Lung (tissue), 12 donors: ENCODE measurements around the gene MAB21L4. TPM values are rescaled to one million over a fixed set of nuclear protein-coding genes. Genes with fewer than 3 reads are reported as not detected.

Source experiments
- ATAC-seq: fragments of 200-7000 bp; cut with Tn5 transposase; one replicate; pipeline ENCODE4 v1.9.1; 2020; ENCODE audit warnings: moderate number of reproducible peaks; ENCODE audit not compliant: insufficient read depth, low FRiP score
- DNase-seq, 3 donors: peaks; one replicate each; pipeline ENCODE4 v3.0.0-alpha.2; 2013 to 2017
- H3K27ac ChIP-seq, 2 donors: one replicate each; pipeline ENCODE4 v1.5.1; 2013; ENCODE audit warnings: mild to moderate bottlenecking in 2 of 2, moderate library complexity in 2 of 2, control low read depth in 1 of 2, inconsistent platforms in 1 of 2, low read depth in 1 of 2, low read length in 1 of 2
- H3K27me3 ChIP-seq, 3 donors: one replicate each; pipeline ENCODE4 v1.5.1; 2013; ENCODE audit warnings: low read length in 2 of 3; ENCODE audit not compliant: control insufficient read depth in 3 of 3, insufficient read depth in 3 of 3
- H3K36me3 ChIP-seq, 4 donors: one replicate each; pipeline ENCODE4 v1.5.1; 2013; ENCODE audit warnings: low read length in 4 of 4, mild to moderate bottlenecking in 1 of 4, moderate library complexity in 1 of 4; ENCODE audit not compliant: control insufficient read depth in 4 of 4, insufficient read depth in 4 of 4
- H3K4me1 ChIP-seq, 5 donors: one replicate each; pipeline ENCODE4 v1.5.1; 2013; ENCODE audit warnings: low read length in 5 of 5, mild to moderate bottlenecking in 2 of 5, moderate library complexity in 1 of 5; ENCODE audit not compliant: control insufficient read depth in 5 of 5, insufficient read depth in 5 of 5
- H3K4me3 ChIP-seq: one replicate; pipeline ENCODE4 v1.5.1; 2013; ENCODE audit warnings: mild to moderate bottlenecking, control low read depth, moderate library complexity
- H3K9ac ChIP-seq, 2 donors: one replicate each; pipeline ENCODE4 v1.5.1; 2013; ENCODE audit warnings: low read length in 2 of 2, control low read depth in 1 of 2; ENCODE audit not compliant: insufficient read depth in 1 of 2
- H3K9me3 ChIP-seq, 4 donors: one replicate each; pipeline ENCODE4 v1.5.1; 2013; ENCODE audit warnings: low read length in 3 of 4, mild to moderate bottlenecking in 1 of 4, moderate library complexity in 1 of 4; ENCODE audit not compliant: control insufficient read depth in 4 of 4, insufficient read depth in 3 of 4
- WGBS, 2 donors: extraction: QIAGEN DNeasy Blood & Tissue Kit; methylation state at CpG; one replicate each; pipeline ENCODE4 v1.1.7; 2013; 5-methylcytosine and 5-hydroxymethylcytosine counted together
- polyA plus RNA-seq, 2 donors: library from polyadenylated mRNA; stranded (reverse); fragments of 200-250 nt; gene quantifications; one replicate each; pipeline ENCODE4 v1.2.1, GENCODE V29; 2013
- total RNA-seq, 2 donors: library from RNA; depleted of rRNA in 1 of 2; stranded (reverse); fragments of >200 nt in 1 of 2; gene quantifications; one replicate each; pipeline ENCODE4 v1.2.1, GENCODE V29; 2014 to 2021
- TF ChIP-seq, protein P1 (sequence below): IDR thresholded peaks from 2 replicates; pipeline ENCODE4 v1.5.1; 2012; ENCODE audit warnings: mild to moderate bottlenecking; ENCODE audit errors: control extremely low read depth, extremely low read depth
- donor health status: control.
- donor health status: control.
- donor health status: Bipolar disorder and iron deficiency.
- donor health status: healthy.
- donor health status: DM: yes; HTN: yes; CAD: no.

Gene MAB21L4
- total and polyA plus RNA-seq, 4 donors, result 2.9 to 21.1 (median 6.8) TPM

DNA sequence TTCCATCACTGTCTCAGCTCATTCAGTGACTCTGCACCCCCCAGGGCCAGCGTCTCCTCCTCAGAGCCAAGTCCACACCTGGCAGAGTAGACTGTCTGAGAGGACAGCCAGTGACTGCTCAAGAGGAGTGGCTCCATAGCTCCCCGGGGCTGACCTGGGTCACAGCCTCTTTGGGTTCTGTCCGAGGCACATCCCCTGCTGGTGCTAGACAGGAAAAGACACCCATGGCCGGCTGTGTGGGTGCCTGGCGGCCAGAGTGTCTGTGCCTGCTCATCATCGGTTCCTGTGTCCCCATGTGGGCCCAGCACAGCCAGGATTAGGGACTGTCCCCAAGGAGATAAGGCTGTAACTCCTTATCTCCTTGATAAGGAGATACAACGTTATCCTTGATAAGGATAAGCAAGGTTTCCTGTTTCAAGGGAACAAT lies 6.7 kb upstream of the MAB21L4 start:
- DNase-seq (no peak), ATAC-seq (no peak)
- no peaks in the 10 kb centered on the region for H3K9me3 ChIP-seq
- TF ChIP-seq, protein P1, sequence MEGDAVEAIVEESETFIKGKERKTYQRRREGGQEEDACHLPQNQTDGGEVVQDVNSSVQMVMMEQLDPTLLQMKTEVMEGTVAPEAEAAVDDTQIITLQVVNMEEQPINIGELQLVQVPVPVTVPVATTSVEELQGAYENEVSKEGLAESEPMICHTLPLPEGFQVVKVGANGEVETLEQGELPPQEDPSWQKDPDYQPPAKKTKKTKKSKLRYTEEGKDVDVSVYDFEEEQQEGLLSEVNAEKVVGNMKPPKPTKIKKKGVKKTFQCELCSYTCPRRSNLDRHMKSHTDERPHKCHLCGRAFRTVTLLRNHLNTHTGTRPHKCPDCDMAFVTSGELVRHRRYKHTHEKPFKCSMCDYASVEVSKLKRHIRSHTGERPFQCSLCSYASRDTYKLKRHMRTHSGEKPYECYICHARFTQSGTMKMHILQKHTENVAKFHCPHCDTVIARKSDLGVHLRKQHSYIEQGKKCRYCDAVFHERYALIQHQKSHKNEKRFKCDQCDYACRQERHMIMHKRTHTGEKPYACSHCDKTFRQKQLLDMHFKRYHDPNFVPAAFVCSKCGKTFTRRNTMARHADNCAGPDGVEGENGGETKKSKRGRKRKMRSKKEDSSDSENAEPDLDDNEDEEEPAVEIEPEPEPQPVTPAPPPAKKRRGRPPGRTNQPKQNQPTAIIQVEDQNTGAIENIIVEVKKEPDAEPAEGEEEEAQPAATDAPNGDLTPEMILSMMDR, result no peak
- H3K27ac ChIP-seq, result no peak overlapping the region
- peaks cover 0 to 23% (median 5%) of the 10 kb centered on the region in 5 donors for H3K4me1 ChIP-seq
- no peaks in the 10 kb centered on the region for H3K27me3 ChIP-seq
- WGBS, 2 donors, result 51 to 69% methylated on average over 7 of the region's 7 CpGs
- H3K9ac ChIP-seq, result no peak overlapping the region
- no peaks in the 10 kb centered on the region for H3K36me3 ChIP-seq
- no peak overlapping the region for H3K4me3 ChIP-seq

DNA sequence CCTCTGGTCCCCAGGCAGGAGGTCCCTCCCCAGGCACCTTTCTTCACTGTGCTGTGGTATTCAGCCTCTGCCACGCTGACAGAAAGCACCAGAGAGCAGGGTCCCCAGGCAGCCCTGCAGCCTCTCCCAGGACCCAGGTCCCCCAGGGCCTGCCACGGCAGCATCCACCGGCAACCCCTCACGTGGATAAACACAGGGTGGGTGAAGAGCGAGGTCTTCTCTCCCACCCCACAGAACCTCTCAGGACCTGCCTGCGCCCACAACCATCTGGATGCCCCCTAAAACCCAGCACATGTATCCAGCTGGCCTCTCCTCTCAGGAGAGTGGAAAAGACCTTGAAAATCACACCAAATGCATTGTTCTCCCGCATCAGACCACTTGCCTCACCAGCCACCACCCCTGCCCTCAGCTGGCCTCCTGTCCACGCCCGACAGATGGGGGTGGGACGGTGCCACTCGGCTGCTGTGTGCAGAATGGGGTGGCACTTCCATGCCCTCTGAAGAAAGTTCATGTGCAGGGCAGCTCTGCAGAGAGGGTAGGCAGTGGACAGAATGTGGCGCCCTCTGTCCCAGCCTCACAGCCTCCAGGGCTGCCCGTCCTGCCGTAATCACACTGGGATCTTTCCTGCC lies 6.1 kb upstream of the MAB21L4 start:
- ATAC-seq (no peak), DNase-seq (no peak)
- Histone ChIP-seq H3K4me1 (peaks cover 0 to 26% (median 5%) of the 10 kb centered on the region in 5 donors), H3K9ac (no peak overlapping the region), H3K4me3 (no peak overlapping the region), H3K9me3 (no peaks in the 10 kb centered on the region), H3K27ac (no peak overlapping the region), H3K36me3 (no peaks in the 10 kb centered on the region), H3K27me3 (no peaks in the 10 kb centered on the region)
- TF ChIP-seq, protein P1, result no peak
- 88 to 89% methylated on average over 14 of the region's 14 CpGs for WGBS, 2 donors

DNA sequence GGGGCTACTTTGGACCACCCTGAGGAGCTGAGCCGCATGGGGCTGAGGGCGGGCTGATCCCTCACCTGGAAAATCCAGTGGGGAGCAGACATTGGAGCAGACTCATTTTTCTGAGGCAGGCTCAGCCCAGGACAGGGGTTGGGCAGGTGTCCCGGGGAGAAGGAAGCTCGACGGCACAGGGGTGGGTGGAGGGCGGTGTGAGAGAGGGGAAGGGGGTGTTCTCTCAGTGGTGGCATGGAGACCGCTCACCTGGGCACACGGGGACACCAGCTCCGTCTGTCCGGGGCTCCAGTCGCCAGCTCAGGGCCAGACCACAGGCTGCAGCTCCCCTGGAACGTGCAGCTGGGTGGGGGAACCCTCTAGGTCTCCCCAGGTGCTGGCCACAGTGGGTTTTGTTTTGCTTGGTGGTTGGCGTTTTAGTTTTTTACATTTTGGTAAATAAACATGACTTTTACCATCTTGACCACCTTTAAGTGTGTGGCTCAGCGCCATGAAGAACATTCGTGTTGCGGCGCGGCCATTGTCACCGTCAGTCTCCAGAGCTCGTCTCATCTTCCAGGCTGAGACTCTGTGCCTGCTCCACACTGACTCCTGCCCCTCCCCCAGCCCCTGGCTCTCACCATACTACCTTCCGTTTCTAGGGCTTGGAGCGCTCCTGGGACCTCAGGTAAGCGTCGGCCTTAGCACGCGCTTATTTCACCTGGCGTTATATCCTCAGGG lies 4.3 kb upstream of the MAB21L4 start:
- DNase-seq, result no peak
- WGBS, 2 donors, result 89 to 92% methylated on average over 27 of the region's 27 CpGs
- Histone ChIP-seq H3K27me3 (no peaks in the 10 kb centered on the region), H3K36me3 (no peaks in the 10 kb centered on the region), H3K9me3 (no peaks in the 10 kb centered on the region), H3K4me3 (no peak overlapping the region), H3K9ac (no peak overlapping the region), H3K27ac (no peak overlapping the region), H3K4me1 (peaks cover 0 to 30% (median 5%) of the 10 kb centered on the region in 5 donors)
- no peak for ATAC-seq
- TF ChIP-seq, protein P1, result no peak
